MCF 10A (cell line): ENCODE measurements around the gene IL1RAPL2. TPM values are rescaled to one million over a fixed set of nuclear protein-coding genes. Genes with fewer than 3 reads are reported as not detected.

Experiments
- BruUV-seq: library from RNA; stranded (reverse); fragments of 400-500 nt; replicated peaks from 2 replicates; lab custom pipeline; 2021; lab: Mats Ljungman, UMichigan
- CTCF ChIA-PET: fragments of 300-600 bp; sonication (Branson Sonifier 250); formaldehyde crosslinking; extraction: SDS; loops from one replicate; lab custom pipeline; 2021; ENCODE audit warnings: antibody characterized with exemption, inconsistent platforms; lab: Yijun Ruan, JAX
- POLR2A ChIA-PET: fragments of 300-600, 350-650 bp; sonication (Branson Sonifier 250); formaldehyde crosslinking; extraction: SDS; loops from one replicate; lab custom pipeline; 2020; ENCODE audit warnings: antibody characterized with exemption, inconsistent platforms; lab: Yijun Ruan, JAX
- DNase-seq: peaks from one replicate; pipeline ENCODE4 v3.0.0-alpha.2; 2018; ENCODE audit not compliant: unreplicated experiment
- H3K27ac Mint-ChIP-seq: one replicate; pipeline ENCODE4 v1.8.0; 2022; ENCODE audit warnings: mild to moderate bottlenecking, low read depth, mixed read lengths; ENCODE audit not compliant: unreplicated experiment
- H3K27me3 Mint-ChIP-seq: one replicate; pipeline ENCODE4 v1.8.0; 2022; ENCODE audit warnings: mixed read lengths; ENCODE audit not compliant: insufficient read depth, unreplicated experiment
- H3K36me3 Mint-ChIP-seq: one replicate; pipeline ENCODE4 v1.8.0; 2022; ENCODE audit warnings: mild to moderate bottlenecking, moderate library complexity, mixed read lengths; ENCODE audit not compliant: insufficient read depth, unreplicated experiment
- H3K4me1 Mint-ChIP-seq: one replicate; pipeline ENCODE4 v1.8.0; 2022; ENCODE audit warnings: mixed read lengths; ENCODE audit not compliant: insufficient read depth, unreplicated experiment
- H3K4me3 Mint-ChIP-seq: one replicate; pipeline ENCODE4 v1.8.0; 2022; ENCODE audit warnings: mild to moderate bottlenecking, moderate library complexity, mixed read lengths; ENCODE audit not compliant: unreplicated experiment
- H3K9me3 Mint-ChIP-seq: one replicate; pipeline ENCODE4 v1.8.0; 2022; ENCODE audit warnings: mixed read lengths; ENCODE audit not compliant: unreplicated experiment
- CTCF ChIP-seq: fragments of 200-600 bp; IDR thresholded peaks from one replicate; pipeline ENCODE4 v1.8.0; 2022; ENCODE audit warnings: antibody characterized with exemption, mild to moderate bottlenecking; ENCODE audit not compliant: unreplicated experiment
- intact Hi-C: fragments of 100-400 bp; cut with micrococcal nuclease; formaldehyde crosslinking; loops from 2 replicates; pipeline ENCODE4 v1.14.1; 2022
- total RNA-seq: library from RNA; stranded (reverse); gene quantifications from 2 replicates; pipeline ENCODE4 v1.2.3, GENCODE V29; 2022

Gene IL1RAPL2
- total RNA-seq, 1 experiment from 2014 or later: 4.4 TPM

GRCh38 chrX:104918122-104918521 lies 352.1 kb downstream of the IL1RAPL2 start:
- DNase-seq: no peak
- intact Hi-C loops: no loop called here
- ChIA-PET CTCF (interaction anchor here (0.7 to 1.2 kb wide), 2 partner anchors 16 to 68 kb away, joined by 4 to 8 read pairs; no protein-coding TSS in a partner anchor), POLR2A (no interaction called here)
- Mint-ChIP-seq H3K27ac (no peak overlapping the region), H3K4me3 (no peak overlapping the region), H3K9me3 (no peaks in the 10 kb centered on the region), H3K4me1 (no peaks in the 10 kb centered on the region), H3K27me3 (peaks cover 10% of the 10 kb centered on the region), H3K36me3 (no peaks in the 10 kb centered on the region)
- no peak for TF ChIP-seq CTCF
- no TSS peak for BruUV-seq

DNA sequence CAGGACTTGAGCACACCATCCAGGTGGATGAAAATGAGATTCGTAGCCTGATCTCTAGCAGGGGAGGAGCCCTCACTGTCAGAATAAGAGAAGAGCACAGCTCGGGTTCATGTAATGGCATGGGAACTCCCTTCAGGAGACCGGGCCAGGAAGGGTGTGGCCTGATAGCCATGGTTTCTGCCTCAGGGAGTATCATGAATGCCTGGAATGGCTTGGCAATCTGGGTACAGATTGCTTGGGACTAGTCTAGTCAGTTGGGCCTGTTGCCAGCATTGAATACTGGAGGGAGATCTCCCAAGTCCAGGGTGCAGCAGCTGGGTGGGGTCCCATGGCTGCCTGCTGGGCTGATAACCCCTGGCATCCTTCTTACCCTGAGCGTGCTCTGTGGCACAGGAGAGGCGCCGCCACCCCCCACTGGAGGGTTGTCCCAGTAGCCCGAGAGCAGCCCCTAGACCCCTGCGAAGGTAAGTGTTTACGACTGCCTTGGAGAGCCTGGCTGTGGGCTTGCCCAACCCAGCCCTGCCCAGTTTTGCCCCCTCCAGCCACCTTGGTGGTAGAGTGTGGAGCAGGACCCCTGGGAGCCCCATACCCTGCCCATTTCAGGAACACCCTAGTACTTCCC lies 355.7 kb downstream of the IL1RAPL2 start:
- Mint-ChIP-seq H3K4me1 (no peaks in the 10 kb centered on the region), H3K27ac (no peak overlapping the region), H3K36me3 (no peaks in the 10 kb centered on the region), H3K27me3 (peaks cover 45% of the 10 kb centered on the region), H3K4me3 (no peak overlapping the region), H3K9me3 (no peaks in the 10 kb centered on the region)
- CTCF ChIA-PET: interaction anchor here (0.6 to 3.5 kb wide), 20 partner anchors 9 to 613 kb away, joined by 3 to 32 read pairs (median 3); partner anchors contain the start of gene IL1RAPL2
- no peak for TF ChIP-seq CTCF
- intact Hi-C loops: loop anchor here (1.0 to 10.0 kb wide), 4 partner anchors 253 to 437 kb away; partner anchors contain the start of gene IL1RAPL2
- DNase-seq: peak; percentile 39
- POLR2A ChIA-PET: no interaction called here
- no TSS peak for BruUV-seq

DNA sequence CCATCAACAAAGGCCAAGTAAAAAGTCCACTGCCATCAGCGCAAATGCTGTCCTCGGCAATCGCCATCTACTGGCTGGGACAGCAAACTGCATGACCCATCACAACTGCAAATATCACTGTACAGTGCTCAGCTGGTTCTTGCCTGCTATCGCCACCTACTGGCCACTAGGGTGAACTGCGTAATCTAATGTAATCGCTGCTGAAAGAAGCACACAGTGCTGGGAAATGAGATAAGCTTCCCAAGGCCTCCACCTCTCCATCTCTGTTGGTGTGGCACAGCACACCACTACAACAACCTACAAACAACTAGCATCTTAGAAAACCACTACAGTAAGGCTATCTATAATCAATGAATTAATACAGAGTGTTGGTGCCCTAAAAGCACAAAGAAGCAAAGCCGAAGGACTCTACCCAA lies 356.2 kb downstream of the IL1RAPL2 start:
- CTCF ChIA-PET: interaction anchor here (0.6 to 3.5 kb wide), 26 partner anchors 9 to 677 kb away, joined by 3 to 32 read pairs (median 3); no protein-coding TSS in a partner anchor
- no peaks in the 10 kb centered on the region for H3K9me3 Mint-ChIP-seq
- H3K4me3 Mint-ChIP-seq: no peak overlapping the region
- no peaks in the 10 kb centered on the region for H3K4me1 Mint-ChIP-seq
- H3K27me3 Mint-ChIP-seq: peaks cover 50% of the 10 kb centered on the region
- no peaks in the 10 kb centered on the region for H3K36me3 Mint-ChIP-seq
- BruUV-seq: no TSS peak
- DNase-seq: peak; percentile 76
- POLR2A ChIA-PET: no interaction called here
- peak; percentile 97 for TF ChIP-seq CTCF
- intact Hi-C loops: loop anchor here (1.0 to 10.0 kb wide), 4 partner anchors 254 to 437 kb away; partner anchors contain the start of gene IL1RAPL2
- no peak overlapping the region for H3K27ac Mint-ChIP-seq

DNA sequence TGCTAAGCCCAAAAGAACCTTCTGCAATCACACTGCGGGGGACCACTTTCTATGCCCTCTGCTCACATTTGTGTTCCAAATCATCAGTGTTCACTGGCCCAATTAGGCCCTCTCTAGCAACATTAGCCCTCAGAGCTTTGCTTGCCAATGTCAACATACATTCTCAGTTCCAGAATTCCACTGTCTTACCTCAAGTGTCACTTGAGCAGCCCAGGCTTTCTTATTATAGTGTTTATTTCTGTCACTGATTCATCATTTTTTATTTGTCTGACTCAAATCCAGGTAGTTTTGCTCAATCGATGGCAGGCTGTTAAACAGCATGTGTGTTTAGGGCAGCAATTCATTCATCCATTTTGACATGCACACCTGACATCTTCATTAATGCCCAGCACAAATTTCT lies 363.3 kb downstream of the IL1RAPL2 start:
- intact Hi-C loops: loop anchor here (10.0 kb wide), 1 partner anchor 445 kb away; no protein-coding TSS in a partner anchor
- H3K27me3 Mint-ChIP-seq: peaks cover 83% of the 10 kb centered on the region
- TF ChIP-seq CTCF: no peak
- no peaks in the 10 kb centered on the region for H3K36me3 Mint-ChIP-seq
- H3K4me3 Mint-ChIP-seq: no peak overlapping the region
- H3K9me3 Mint-ChIP-seq: no peaks in the 10 kb centered on the region
- no TSS peak for BruUV-seq
- H3K27ac Mint-ChIP-seq: no peak overlapping the region
- CTCF ChIA-PET: interaction anchor here (0.8 to 1.3 kb wide), 2 partner anchors 98 to 262 kb away, joined by 4 to 5 read pairs; no protein-coding TSS in a partner anchor
- DNase-seq: peak; percentile 6
- no peaks in the 10 kb centered on the region for H3K4me1 Mint-ChIP-seq
- POLR2A ChIA-PET: no interaction called here
